CD4-positive, CD25-positive, alpha-beta regulatory T cell (primary cell): ENCODE measurements around the gene AAMDC. TPM values are rescaled to one million over a fixed set of nuclear protein-coding genes. Genes with fewer than 3 reads are reported as not detected.
"Not testable (repeated sequence)": the region's sequence is repeated elsewhere in the genome, so short reads cannot be mapped to it uniquely, and the experiment has no call there.

Source experiments
- ATAC-seq, 2 donors: fragments of 150-1000 bp; cut with Tn5 transposase; one replicate each; pipeline ENCODE4 v1.10.0; 2021; ENCODE audit warnings: low read depth in 2 of 2, moderate number of reproducible peaks in 2 of 2, moderate library complexity in 1 of 2
- DNase-seq, 3 donors: peaks; one replicate each; pipeline versions ENCODE4 v3.0.0 to v3.0.0-alpha.2; 2012 to 2022; ENCODE audit warnings: mixed read lengths in 1 of 3
- H3K27ac ChIP-seq: one replicate; pipeline ENCODE4 v1.7.0; 2013; ENCODE audit warnings: mild to moderate bottlenecking, low read length; ENCODE audit not compliant: insufficient read depth, poor library complexity, severe bottlenecking
- H3K27me3 ChIP-seq: one replicate; pipeline ENCODE4 v1.7.0; 2013; ENCODE audit warnings: low read length; ENCODE audit not compliant: control insufficient read depth, insufficient read depth
- H3K36me3 ChIP-seq: one replicate; pipeline ENCODE4 v1.7.0; 2013; ENCODE audit warnings: mild to moderate bottlenecking, low read length, moderate library complexity; ENCODE audit not compliant: control insufficient read depth, insufficient read depth
- H3K4me1 ChIP-seq: 2 replicates; pipeline ENCODE4 v1.7.0; 2013; ENCODE audit warnings: mild to moderate bottlenecking, low read length; ENCODE audit not compliant: insufficient read depth, control insufficient read depth, poor library complexity, severe bottlenecking
- H3K4me3 ChIP-seq: one replicate; pipeline ENCODE4 v1.7.0; 2013; ENCODE audit warnings: low read depth, mild to moderate bottlenecking, low read length, moderate library complexity
- H3K9me3 ChIP-seq, 2 experiments: 1 replicate in 1 of 2; 2 replicates in 1 of 2; pipeline ENCODE4 v1.7.0; 2013; ENCODE audit warnings: low read length in 2 of 2, mild to moderate bottlenecking in 1 of 2, moderate library complexity in 1 of 2; ENCODE audit not compliant: control insufficient read depth in 2 of 2
- H3K27ac Mint-ChIP-seq, 3 donors: one replicate each; pipeline ENCODE4 v1.8.0; 2020 to 2022; ENCODE audit warnings: mild to moderate bottlenecking in 3 of 3, mixed read lengths in 3 of 3, moderate library complexity in 2 of 3
- H3K27me3 Mint-ChIP-seq: one replicate; pipeline ENCODE4 v1.8.0; 2022; ENCODE audit warnings: mild to moderate bottlenecking, mixed read lengths
- H3K36me3 Mint-ChIP-seq: one replicate; pipeline ENCODE4 v1.8.0; 2020; ENCODE audit warnings: mixed read lengths
- H3K4me1 Mint-ChIP-seq, 4 donors: one replicate each; pipeline ENCODE4 v1.8.0; 2020 to 2022; ENCODE audit warnings: mixed read lengths in 4 of 4, mild to moderate bottlenecking in 1 of 4
- H3K4me3 Mint-ChIP-seq, 4 donors: one replicate each; pipeline ENCODE4 v1.8.0; 2020 to 2022; ENCODE audit warnings: mild to moderate bottlenecking in 4 of 4, mixed read lengths in 4 of 4, moderate library complexity in 3 of 4
- H3K9me3 Mint-ChIP-seq, 7 donors: one replicate each; pipeline ENCODE4 v1.8.0; 2020 to 2022; ENCODE audit warnings: mixed read lengths in 7 of 7, mild to moderate bottlenecking in 3 of 7, moderate library complexity in 2 of 7
- polyA plus RNA-seq, 4 donors: library from polyadenylated mRNA; unstranded; fragments of 300-500 nt; fragmentation: Illumina TruSeq; gene quantifications; one replicate each; pipeline ENCODE4 v1.2.3, GENCODE V29; 2021
- total RNA-seq: library from RNA; stranded (reverse); gene quantifications from one replicate; pipeline ENCODE4 v1.2.3, GENCODE V29; 2022

The AAMDC gene
- total and polyA plus RNA-seq, 5 donors from 2014 or later: 4.8 to 60.9 (median 29.3) TPM

- H3K4me1 ChIP-seq, H3K27ac Mint-ChIP-seq, H3K4me3 ChIP-seq, H3K27me3 ChIP-seq, DNase-seq, H3K9me3 Mint-ChIP-seq, H3K4me3 Mint-ChIP-seq, H3K27me3 Mint-ChIP-seq, ATAC-seq, H3K9me3 ChIP-seq, H3K4me1 Mint-ChIP-seq, H3K27ac ChIP-seq: not testable (repeated sequence)
- H3K36me3 Mint-ChIP-seq: peaks cover 34% of the 10 kb centered on the region
- peaks cover 26% of the 10 kb centered on the region for H3K36me3 ChIP-seq
Measured at GRCh38 chr11:77894949-77895348, 74.0 kb downstream of the AAMDC start.

- no peaks in the 10 kb centered on the region for H3K27me3 Mint-ChIP-seq
- H3K9me3 ChIP-seq: no peaks in the 10 kb centered on the region
- H3K4me1 ChIP-seq: no peaks in the 10 kb centered on the region
- H3K27ac ChIP-seq: no peak overlapping the region
- H3K27ac Mint-ChIP-seq: no peak overlapping the region
- ATAC-seq: no peak
- H3K36me3 Mint-ChIP-seq: peaks cover 23% of the 10 kb centered on the region
- H3K9me3 Mint-ChIP-seq: no peaks in the 10 kb centered on the region
- no peaks in the 10 kb centered on the region for H3K27me3 ChIP-seq
- DNase-seq: no peak
- H3K4me3 ChIP-seq: no peak overlapping the region
- H3K4me1 Mint-ChIP-seq: peaks cover 0 to 2% (median 0%) of the 10 kb centered on the region in 4 donors
- no peak overlapping the region for H3K4me3 Mint-ChIP-seq
- H3K36me3 ChIP-seq: peaks cover 30% of the 10 kb centered on the region
Measured at GRCh38 chr11:77908835-77909234, 87.9 kb downstream of the AAMDC start.

GRCh38 chr11:77909277-77909676, 88.3 kb downstream of the AAMDC start:
- no peaks in the 10 kb centered on the region for H3K27me3 Mint-ChIP-seq
- Histone ChIP-seq H3K4me3 (no peak overlapping the region), H3K36me3 (peaks cover 30% of the 10 kb centered on the region), H3K9me3 (no peaks in the 10 kb centered on the region), H3K4me1 (no peaks in the 10 kb centered on the region), H3K27me3 (no peaks in the 10 kb centered on the region), H3K27ac (no peak overlapping the region)
- ATAC-seq (no peak), DNase-seq (no peak)
- H3K4me1 Mint-ChIP-seq: no peaks in the 10 kb centered on the region
- no peaks in the 10 kb centered on the region for H3K9me3 Mint-ChIP-seq
- no peak overlapping the region for H3K4me3 Mint-ChIP-seq
- no peak overlapping the region for H3K27ac Mint-ChIP-seq
- H3K36me3 Mint-ChIP-seq: peaks cover 20% of the 10 kb centered on the region

GRCh38 chr11:77910828-77911227, 89.9 kb downstream of the AAMDC start:
- H3K27me3 ChIP-seq, H3K27me3 Mint-ChIP-seq, H3K4me3 ChIP-seq, H3K9me3 ChIP-seq, H3K4me3 Mint-ChIP-seq, H3K4me1 Mint-ChIP-seq, H3K9me3 Mint-ChIP-seq, H3K27ac ChIP-seq, H3K27ac Mint-ChIP-seq, ATAC-seq, DNase-seq, H3K4me1 ChIP-seq: not testable (repeated sequence)
- peaks cover 31% of the 10 kb centered on the region for H3K36me3 ChIP-seq
- peaks cover 25% of the 10 kb centered on the region for H3K36me3 Mint-ChIP-seq

GRCh38 chr11:77913608-77914306, 92.8 kb downstream of the AAMDC start:
- not testable (repeated sequence) for H3K4me3 ChIP-seq, H3K4me1 Mint-ChIP-seq, H3K27ac ChIP-seq, DNase-seq, H3K27me3 ChIP-seq, H3K4me3 Mint-ChIP-seq, H3K9me3 Mint-ChIP-seq, H3K9me3 ChIP-seq, ATAC-seq, H3K27me3 Mint-ChIP-seq, H3K4me1 ChIP-seq
- H3K36me3 ChIP-seq: peaks cover 17% of the 10 kb centered on the region
- peak overlapping the region in 2 of 3 donors; percentile 6 to 46 for H3K27ac Mint-ChIP-seq
- peaks cover 24% of the 10 kb centered on the region for H3K36me3 Mint-ChIP-seq

GRCh38 chr11:77914307-77914791, 93.4 kb downstream of the AAMDC start:
- not testable (repeated sequence) for H3K9me3 ChIP-seq, DNase-seq, H3K27me3 ChIP-seq, ATAC-seq, H3K9me3 Mint-ChIP-seq, H3K4me1 Mint-ChIP-seq, H3K27me3 Mint-ChIP-seq, H3K4me1 ChIP-seq, H3K4me3 Mint-ChIP-seq, H3K27ac ChIP-seq, H3K4me3 ChIP-seq
- H3K27ac Mint-ChIP-seq: peak overlapping the region in 1 of 3 donors; percentile 12
- H3K36me3 Mint-ChIP-seq: peaks cover 26% of the 10 kb centered on the region
- peaks cover 21% of the 10 kb centered on the region for H3K36me3 ChIP-seq

GRCh38 chr11:77917713-77918112, 96.8 kb downstream of the AAMDC start:
- H3K4me1 Mint-ChIP-seq, H3K27me3 ChIP-seq, H3K27ac Mint-ChIP-seq, H3K4me3 Mint-ChIP-seq, H3K9me3 Mint-ChIP-seq, DNase-seq, ATAC-seq, H3K27me3 Mint-ChIP-seq, H3K9me3 ChIP-seq, H3K27ac ChIP-seq, H3K4me3 ChIP-seq, H3K4me1 ChIP-seq: not testable (repeated sequence)
- H3K36me3 Mint-ChIP-seq: peaks cover 14% of the 10 kb centered on the region
- H3K36me3 ChIP-seq: peaks cover 19% of the 10 kb centered on the region
